Amniotic stem cell (primary cell): ENCODE data around the gene MACROD1.
"Not testable (repeated sequence)": the region's sequence is repeated elsewhere in the genome, so short reads cannot be mapped to it uniquely, and the experiment has no call there.

Source experiments
- DNase-seq: peaks from one replicate; lab custom pipeline; 2025; lab: John Stamatoyannopoulos, UW

The MACROD1 gene

DNA sequence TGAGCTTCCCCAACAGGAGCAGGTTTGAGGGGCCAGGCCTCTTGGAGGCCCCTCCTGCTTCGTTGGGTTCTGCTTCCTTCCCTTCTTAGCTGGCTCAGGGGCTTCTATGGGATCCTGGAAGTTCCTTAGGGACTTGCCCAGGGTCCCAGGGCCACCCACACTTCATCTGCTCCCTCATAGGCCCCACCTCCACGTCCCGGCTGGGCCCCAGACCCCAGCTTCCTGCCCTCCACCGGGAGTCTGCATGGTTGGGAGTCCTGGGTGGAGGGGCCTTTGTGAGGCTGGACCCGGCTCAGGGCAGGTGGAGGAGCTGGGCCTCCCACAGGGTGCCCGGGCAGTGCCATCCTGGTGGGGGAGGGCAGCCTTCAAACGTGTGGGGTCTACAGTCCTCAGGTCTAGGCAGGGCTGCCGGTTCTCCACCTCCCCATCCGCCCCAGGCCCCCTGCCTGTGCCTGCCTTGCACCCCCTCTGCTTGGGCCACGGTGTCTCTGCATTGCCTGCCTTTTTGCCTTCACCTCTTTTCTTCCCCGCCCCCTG lies 168.0 kb downstream of the MACROD1 start:
- no peak for DNase-seq

DNA sequence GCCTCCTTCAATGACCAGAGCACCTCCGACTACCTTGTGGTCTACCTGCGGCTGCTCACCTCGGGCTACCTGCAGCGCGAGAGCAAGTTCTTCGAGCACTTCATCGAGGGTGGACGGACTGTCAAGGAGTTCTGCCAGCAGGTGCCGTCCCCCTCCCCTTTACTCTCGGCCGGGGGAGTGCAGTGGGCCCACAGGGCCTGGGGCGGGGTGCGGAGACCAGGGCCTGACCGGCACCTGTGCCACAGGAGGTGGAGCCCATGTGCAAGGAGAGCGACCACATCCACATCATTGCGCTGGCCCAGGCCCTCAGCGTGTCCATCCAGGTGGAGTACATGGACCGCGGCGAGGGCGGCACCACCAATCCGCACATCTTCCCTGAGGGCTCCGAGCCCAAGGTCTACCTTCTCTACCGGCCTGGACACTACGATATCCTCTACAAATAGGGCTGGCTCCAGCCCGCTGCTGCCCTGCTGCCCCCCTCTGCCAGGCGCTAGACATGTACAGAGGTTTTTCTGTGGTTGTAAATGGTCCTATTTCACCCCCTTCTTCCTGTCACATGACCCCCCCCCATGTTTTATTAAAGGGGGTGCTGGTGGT lies 168.7 kb downstream of the MACROD1 start:
- no peak for DNase-seq

DNA sequence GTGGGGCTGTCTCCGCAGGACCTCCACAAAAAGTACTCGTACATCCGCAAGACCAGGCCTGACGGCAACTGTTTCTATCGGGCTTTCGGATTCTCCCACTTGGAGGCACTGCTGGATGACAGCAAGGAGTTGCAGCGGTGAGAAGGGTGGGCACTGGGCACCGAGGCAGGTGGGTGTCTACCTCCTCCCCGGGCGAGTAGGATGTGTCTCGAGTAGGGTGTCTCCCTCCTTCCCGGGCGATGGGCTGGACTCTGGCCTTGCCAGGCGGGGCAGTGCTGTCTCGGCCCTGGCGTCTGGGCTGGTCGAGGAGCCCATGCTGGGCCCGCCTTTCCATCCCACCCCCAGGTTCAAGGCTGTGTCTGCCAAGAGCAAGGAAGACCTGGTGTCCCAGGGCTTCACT lies 169.4 kb downstream of the MACROD1 start:
- DNase-seq: no peak

DNA sequence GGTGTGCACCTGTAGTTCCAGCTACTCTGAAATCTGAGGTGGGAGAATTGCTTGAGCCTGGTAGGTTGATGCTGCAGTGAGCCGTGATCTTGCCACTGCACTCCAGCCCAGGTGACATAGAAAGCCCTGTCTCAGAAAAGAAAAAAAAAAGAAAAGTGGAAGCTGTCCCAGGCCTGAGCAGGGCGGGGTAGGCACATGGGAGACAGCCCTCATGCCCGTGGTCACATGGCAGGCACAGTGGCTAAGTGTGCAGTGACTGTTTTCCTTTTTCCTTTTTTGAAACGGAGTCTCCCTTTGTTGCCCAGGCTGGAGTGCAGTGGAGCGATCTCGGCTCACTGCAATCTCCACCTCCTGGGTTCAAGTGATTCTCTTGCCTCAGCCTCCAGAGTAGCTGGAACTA lies 171.9 kb downstream of the MACROD1 start:
- DNase-seq: no peak

DNA sequence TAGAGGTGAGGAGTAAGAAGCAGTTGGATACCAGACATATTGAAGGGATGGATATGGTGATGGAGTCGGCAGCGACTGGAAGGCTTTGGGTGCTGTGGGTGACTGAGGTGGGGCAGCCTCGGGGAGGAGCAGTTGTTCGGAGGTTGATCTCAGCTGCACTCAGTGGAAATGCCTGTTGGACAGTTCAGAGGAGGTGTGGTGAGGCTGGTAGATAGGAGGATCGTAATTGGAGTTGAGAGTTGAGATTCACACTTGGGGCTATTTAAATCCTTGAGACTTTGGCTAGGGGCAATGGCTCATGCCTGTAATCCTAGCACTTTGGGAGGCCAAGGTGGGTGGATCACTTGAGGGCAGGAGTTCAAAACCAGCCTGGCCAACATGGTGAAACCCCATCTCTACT lies 172.8 kb downstream of the MACROD1 start:
- no peak for DNase-seq

DNA sequence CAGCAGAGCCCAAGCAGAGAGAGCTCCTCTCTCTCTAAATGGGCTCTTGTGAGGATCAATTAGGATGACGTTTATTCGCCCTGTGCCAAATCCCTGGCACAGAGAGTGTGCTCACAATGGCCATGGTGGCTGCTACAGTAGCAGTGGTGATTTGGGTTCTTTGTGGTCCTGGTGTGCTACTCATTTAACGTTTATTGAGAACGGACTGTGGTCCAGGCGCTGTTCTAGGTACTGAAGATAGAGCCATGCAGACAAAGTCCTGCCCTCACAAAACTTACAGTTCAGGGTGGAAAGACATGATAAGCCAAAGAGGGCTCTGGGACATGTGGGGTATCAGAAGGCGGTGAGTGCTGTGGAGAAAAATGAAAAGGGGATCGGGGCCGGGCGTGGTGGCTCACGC lies 174.4 kb downstream of the MACROD1 start:
- no peak for DNase-seq

DNA sequence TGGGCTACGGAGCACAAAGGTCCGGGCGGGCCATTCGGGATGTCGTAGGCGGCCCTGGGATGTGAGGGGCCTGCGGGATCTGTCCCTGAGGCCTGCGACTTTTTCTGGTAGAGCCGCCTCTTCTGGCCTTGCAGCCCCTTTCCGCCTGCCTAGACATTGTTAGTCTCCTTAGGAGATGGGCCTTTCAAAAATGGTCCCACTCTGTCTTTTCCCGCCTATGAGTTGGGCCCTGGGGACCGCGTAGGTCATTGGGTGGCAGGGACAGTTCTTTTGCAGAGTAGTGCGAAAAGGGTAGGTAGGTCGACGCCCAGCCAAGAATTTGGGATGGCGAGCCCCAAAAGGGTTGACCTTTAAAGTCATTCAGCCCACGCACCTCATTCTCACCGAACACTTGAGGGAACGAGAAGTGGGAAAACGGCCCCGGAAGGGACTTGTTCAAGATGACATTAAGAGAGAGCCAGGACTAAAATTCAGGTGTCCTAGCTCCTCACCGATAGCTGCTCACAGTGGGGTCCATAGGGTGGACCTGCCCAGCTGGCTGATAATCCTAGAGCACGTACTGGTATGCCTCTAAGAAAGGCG lies 178.9 kb downstream of the MACROD1 start:
- no peak for DNase-seq

DNA sequence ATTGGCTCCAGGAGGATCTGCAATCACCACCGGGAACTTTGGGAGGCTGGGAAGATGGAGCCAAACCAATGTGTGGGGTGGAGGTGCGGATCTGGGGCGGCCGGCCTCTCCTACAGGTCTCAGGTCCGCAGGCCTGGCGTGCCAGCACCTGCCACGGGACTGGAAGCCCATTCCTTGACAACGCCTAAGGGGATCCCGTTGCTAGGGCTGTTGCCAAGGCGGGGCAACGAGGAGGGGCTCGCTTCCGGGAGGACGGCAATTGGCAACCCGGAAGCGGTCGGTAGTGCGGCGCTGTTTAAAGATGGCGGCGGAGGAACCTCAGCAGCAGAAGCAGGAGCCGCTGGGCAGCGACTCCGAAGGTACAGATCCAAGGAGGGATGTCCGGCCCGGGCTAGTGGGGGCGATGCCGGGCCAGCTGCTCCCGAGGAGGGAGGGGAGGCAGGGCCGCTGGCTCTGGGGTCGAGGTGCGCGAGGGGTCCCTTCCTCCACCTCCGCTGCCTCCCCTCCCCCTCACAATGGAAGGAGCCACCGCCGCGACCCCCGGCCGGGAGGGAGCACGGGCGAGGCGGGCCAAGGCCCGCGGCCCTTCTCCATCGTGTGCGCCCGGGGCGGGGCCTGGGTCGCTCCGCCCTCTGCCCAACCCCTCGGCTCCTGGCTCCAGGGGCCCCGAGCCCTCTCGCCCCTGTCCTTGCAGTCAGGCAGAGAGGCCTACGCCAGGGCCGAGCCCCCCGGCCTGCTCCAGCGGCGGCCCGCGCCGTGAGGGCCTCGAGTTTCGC lies 179.6 kb downstream of the MACROD1 start, which contains the start of gene OTUB1:
Gene OTUB1, plus strand, starts transcription at position 283 of the 776 bp plus-strand sequence. Its CDS starts 19 bp downstream, at position 302.
- peak; percentile 93 for DNase-seq

DNA sequence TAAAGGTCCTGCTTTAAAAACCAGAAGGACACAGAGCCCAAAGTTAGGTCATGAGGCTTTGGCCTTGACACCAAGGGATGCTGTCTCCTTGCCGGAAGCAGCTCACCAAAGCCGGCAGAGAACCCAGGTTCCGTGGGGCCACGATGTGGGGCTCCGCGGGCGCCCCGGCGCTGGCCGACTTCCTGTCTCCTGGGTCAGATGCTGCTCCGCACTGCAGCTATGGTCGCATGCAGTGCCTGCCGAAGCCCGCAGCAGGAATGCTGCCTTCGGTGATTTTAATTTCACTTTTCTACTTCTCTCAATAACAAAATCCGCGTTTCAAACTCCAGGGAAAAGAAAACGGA lies 180.1 kb downstream of the MACROD1 start:
- no peak for DNase-seq

DNA sequence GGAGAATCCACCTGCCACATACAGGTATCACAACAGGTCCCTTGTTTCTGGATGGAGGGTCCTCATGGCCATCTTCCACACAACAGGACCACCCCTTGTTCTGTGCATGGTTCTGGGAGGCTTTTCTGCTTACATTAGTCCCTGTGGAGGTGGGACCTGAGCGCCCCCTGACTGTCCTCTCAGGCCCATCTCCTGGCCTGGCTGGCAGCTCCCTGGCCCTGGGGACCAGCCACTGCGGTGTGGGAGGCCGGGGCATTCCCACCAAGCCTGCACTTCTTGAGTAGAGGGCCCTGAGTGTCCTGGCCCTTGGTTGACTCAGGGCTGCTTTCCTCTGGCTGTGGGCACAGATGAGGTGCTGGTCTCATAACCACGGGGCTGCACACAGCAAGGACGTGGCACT lies 186.5 kb downstream of the MACROD1 start:
- no peak for DNase-seq

DNA sequence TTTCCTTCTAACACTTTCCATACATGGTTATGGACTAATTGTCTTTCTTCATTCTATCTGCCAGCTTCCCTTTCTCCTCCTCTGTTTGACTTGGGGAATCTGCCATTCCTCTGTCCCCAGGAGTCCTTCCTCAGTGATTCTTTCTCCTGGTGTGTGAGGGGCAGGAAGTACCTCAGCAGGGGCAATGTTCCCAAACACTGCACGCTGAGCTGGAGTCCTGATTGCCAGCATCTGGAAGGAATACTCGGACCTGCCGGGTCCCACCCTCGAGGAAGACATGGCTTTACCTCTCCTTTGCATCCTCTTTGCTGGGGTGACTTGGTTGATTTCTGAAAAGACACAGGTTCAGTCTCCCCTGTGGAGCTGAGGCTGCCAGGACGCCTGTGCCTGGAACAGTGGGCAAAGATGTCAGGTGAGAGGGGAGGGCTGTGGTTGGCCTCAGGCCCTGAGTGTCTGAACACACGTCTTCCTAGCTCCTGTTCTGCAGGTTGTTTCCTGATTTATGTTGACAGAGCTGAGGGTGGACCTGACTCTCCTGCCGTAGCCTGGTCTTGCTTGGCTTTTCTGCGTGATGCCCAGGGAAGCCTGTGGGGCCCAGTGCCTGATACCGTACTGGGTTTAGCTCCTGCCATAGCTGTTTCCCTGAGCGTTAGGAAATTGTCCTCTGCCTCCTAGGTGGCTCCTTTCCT lies 187.2 kb downstream of the MACROD1 start:
- DNase-seq: no peak

DNA sequence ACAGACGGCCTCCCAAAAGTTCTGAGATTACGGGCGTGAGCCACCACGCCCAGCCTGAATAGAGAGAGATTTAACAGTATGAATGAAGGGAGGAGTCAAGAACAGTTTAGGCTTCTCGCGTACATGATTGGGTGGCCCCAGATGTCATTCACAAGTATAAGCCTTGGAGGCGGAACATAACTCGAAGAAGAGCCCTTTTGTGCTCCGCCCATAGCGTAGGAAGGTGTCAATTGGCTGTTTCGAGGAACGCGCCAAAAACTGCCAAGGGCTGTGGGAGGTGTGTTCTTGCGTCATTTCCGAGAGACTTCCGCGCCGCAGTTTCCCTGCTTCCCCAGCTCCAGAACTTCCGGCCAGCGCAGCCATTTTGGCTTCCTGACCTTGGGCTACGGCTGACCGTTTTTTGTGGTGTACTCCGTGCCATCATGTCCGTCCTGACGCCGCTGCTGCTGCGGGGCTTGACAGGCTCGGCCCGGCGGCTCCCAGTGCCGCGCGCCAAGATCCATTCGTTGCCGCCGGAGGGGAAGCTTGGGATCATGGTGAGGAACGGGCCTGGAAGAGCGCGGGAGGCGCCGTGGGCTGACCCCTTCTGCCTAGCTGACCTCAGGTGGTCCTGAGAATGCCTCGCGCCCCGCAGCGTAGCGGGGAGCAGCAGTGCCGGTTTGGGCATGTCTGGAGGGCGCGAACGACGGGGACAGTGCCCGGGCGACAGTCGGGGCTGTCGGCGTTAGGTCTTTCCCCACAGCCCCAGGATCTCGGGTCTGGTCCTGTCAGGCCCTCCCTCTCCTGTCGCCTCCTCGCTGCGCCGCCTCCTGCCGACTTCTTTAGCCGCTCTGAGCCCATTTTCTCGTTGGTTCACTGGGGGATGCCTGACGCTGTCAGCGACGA lies 191.4 kb downstream of the MACROD1 start, which contains the start of gene COX8A:
Gene COX8A, plus strand, starts transcription at position 362 of the 885 bp plus-strand sequence. Its CDS starts 61 bp downstream, at position 423.
- peak; percentile 100 for DNase-seq

DNA sequence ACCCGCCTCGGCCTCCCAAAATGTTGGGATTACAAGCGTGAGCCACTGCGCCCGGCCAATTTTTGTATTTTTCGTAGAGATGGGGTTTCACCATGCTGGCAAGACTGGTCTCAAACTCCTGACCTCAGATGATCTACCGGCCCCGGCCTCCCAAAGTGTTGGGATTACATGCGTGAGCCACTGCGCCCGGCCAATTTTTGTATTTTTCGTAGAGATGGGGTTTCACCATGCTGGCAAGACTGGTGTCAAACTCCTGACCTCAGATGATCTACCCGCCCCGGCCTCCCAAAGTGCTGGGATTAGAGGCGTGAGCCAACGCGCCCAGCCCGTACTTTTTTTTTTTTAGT lies 192.0 kb downstream of the MACROD1 start:
- not testable (repeated sequence) for DNase-seq

DNA sequence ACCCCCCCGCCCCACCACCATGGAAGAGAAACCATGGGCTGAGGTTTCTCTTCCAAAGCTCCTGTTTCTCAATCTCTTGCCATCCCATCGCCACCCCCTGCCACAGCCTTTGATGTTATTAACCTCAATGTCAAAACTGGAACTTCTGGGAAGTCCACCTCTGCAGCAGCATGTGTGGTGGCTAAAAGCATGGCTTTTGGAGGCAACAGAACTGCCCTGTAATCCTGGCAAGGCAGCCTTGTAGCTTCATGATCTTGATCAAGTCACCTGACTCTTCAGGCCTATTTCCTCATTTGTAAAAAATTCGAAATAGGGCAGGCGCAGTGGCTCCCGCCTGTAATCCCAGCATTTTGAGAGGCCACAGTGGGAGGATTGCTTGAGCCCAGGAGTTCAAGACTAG lies 195.0 kb downstream of the MACROD1 start:
- DNase-seq: no peak

DNA sequence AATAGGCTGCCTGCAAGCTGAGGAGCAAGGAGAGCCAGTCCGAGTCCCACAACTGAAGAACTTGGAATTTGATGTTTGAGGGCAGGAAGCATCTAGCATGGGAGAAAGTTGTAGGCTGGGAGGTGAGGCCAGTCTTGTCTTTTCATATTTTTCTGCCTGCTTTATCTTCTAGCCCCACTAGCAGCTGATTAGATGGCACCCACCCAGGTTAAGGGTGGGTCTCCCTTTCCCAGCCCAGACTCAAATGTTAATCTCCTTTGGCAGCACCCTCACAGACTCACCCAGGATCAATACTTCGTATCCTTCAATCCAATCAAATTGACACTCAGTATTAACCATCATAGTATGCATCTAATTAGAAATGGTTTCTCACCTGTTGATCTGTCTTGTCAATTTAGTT lies 196.5 kb downstream of the MACROD1 start:
- no peak for DNase-seq

DNA sequence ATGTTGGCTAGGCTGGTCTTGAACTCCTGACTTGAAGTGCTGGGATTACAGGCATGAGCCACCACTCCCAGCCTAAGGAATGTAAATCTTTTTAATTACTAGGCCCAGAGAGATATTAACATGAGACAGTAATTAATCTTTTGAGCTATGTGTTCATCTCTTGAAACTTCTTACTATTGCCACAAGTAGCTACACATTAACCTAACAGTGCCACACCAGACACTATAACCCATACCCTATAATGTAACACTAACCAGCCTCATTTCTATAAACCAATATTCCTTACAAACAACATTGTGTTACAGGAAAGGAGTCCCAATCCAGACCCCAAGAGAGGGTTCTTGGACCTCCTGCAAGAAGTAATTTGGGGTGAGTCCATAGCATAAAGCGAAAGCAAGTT lies 199.5 kb downstream of the MACROD1 start:
- DNase-seq: no peak

DNA sequence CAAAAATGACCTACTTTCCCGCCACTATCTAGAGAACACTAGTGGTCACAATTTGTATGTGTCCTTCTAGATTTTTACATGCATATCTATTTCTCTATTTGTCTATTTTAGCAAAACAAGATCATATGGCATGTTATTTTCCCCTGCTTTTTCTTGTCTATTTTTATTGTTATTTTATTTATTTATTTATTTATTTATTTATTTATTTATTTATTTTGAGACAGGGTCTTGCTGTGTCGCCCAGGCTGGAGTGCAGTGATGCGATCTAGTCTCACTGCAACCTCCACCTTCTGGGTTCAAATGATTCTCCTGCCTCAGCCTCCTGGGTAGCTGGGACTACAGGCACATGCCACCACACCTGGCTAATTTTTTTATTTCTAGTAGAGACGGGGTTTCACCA lies 202.0 kb downstream of the MACROD1 start:
- DNase-seq: not testable (repeated sequence)

DNA sequence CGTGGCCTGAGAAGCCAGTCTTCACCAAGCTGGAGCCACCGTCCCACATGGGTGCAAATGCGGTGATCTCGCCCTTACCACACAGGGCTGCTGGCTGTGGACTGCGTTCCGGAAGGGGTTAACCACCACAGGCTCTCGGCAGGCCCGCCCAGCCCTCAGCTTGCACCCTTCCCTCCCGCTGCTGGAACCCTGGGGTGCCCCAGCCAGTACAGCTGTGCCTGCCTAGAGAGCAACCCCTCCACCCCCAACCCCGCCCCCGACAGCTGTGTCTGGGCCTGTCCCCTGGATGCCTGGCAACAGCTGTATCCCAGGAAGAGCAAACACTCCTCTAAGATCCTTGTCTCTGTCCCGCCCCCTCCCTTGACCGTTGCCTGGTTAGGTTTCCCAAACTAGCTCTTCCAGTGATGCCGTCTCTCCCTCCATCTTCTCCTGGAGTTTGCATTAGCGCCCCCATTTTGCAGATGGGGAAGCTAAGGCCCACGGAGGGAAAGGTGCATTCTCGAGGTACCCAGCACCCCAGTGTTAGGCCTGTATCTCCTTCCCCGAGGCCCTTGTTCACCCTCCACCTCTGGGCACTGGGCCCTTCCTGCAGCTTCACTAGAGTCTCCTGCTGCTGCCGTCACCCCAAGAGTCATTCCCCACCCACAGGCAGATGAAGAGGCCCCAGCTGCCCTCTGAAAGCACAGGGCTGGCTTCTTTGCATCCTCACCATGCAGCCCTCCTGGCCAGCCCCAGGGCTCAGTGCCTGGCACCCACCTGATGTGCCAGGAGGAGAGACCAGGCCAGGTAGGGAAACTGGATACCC lies 204.1 kb downstream of the MACROD1 start:
- DNase-seq: no peak

DNA sequence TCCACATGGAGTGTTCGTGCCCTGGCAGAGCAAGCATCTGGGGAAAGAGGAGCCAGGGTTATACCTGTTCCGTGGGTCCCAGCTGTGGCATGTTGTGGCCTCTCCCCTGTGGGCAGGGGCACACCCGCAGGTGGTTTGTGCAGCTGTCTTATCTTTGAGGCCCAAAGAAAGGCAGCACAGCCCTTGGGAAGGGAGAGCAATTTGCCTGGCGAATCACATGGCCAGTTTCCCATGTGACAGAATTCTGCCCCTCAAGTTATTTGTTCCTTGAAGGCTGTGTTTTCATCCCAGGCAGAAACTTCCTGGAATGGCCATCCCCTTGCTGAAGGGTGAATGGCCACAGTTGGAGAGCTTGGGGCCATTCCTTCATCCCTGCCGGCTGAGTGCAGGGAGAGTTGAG lies 207.9 kb downstream of the MACROD1 start:
- no peak for DNase-seq

DNA sequence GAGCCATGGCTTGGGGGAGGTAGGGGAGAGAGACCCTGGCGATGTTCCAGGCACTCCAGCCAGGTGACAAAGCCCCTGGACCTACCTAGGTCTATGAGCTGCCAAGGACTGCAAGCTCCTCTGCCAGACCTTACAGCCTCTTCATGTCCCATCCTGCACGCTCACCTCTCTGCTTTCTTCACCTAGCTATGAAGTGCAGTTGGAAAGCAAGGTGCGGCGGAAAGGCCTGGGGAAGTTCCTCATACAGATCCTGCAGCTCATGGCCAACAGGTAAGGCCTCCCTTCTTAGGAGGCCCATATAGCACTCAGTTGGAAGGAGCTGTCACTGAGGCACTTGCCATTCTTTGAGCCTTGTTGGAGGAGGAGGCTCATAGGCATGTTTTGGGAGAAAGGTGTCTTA lies 213.3 kb downstream of the MACROD1 start:
- no peak for DNase-seq
